Measurements from ENCODE around the gene TSPO.

The TSPO gene

DNA sequence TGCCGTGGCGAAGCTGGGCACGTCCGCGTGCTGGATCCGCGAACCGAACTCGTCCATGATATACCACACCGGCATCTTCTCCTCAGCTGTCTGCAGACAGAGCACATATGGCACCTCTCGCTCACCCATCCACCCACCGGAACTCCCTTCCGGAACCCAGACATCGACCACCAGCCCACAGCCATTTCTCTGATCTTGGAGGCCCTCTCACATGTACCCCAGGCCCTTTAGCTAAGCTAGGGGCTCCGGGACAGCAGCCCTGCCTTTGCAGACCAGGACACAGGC, 28.5 kb downstream of the TSPO start:
- DNase-seq (ENCODE audit: extremely low read depth, low read depth) = no peak
- TF ChIP-seq, protein P1, sequence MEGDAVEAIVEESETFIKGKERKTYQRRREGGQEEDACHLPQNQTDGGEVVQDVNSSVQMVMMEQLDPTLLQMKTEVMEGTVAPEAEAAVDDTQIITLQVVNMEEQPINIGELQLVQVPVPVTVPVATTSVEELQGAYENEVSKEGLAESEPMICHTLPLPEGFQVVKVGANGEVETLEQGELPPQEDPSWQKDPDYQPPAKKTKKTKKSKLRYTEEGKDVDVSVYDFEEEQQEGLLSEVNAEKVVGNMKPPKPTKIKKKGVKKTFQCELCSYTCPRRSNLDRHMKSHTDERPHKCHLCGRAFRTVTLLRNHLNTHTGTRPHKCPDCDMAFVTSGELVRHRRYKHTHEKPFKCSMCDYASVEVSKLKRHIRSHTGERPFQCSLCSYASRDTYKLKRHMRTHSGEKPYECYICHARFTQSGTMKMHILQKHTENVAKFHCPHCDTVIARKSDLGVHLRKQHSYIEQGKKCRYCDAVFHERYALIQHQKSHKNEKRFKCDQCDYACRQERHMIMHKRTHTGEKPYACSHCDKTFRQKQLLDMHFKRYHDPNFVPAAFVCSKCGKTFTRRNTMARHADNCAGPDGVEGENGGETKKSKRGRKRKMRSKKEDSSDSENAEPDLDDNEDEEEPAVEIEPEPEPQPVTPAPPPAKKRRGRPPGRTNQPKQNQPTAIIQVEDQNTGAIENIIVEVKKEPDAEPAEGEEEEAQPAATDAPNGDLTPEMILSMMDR (IDR thresholded peaks at IDR 0.05; ENCODE audit: low read depth, low read length, missing control alignments) = no peak
- H3K4me3 ChIP-seq (replicated peaks; ENCODE audit: low read depth, low read length) = no peak overlapping the region

DNA sequence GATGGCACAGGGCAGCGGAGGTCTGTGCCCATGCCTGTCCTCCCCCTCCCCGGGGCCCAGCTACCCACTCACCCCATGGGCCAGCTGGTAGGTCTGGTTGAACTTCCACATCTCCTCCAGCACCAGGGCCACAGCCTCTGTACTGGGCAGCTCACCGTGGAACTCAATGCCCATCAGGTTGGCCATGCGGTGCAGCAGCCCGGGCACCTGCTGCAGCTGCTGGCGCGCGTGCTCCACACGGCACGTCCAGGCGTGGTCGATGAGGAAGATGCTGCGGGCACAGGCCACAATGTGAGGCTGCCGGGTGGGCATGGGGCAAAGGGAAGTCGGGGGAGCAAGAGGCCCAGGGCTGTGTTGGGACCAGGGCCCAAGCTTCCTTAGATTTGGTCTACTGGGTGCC, 29.3 kb downstream of the TSPO start:
- DNase-seq (ENCODE audit: extremely low read depth, low read depth) = no peak
- TF ChIP-seq, protein P1 (IDR thresholded peaks at IDR 0.05; ENCODE audit: low read depth, low read length, missing control alignments) = no peak

DNA sequence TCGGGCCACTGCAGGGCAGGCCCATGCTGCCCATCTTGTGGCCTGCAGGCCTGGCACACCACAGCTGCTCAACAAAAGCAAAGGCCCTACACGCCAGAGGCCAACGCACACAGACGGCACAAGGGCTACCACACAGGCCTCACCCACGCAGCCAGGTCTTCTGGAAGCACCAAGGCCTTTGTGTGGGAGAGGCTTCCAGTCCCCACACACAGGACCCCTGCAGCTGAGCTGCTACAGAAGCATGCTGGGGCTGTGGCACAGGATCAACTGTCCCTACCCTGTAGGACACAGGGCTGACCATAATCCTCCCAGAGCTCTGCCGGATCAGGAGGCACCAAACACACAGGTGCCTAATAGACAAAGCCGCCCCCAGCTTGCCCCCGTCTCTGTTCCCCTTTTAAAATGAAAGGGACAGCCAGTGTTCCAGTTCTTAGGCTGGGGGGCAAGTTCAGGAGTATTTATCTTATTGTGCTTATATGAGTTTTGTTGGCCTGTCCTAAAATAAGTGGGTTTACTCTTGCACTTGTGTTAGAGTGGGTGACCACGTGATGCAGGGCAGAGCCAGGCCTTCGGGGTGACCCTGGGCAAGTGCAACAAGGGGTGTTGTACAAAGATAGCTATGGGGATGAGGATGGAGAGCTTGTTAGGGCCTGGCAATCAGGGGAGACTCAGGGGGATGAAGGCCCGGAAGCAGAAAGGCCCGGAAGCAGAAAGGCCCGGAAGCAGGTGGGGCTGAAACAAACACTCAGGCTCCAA, 30.1 kb downstream of the TSPO start:
- H3K4me3 ChIP-seq (replicated peaks; ENCODE audit: low read depth, low read length) = no peak overlapping the region
- TF ChIP-seq, protein P1 (IDR thresholded peaks at IDR 0.05; ENCODE audit: low read depth, low read length, missing control alignments) = no peak
- DNase-seq (ENCODE audit: extremely low read depth, low read depth) = no peak

More for the DNA sequence above, 29.3 kb downstream of the TSPO start:
- no peak overlapping the region for H3K4me3 ChIP-seq (replicated peaks; ENCODE audit: low read depth, low read length)

DNA sequence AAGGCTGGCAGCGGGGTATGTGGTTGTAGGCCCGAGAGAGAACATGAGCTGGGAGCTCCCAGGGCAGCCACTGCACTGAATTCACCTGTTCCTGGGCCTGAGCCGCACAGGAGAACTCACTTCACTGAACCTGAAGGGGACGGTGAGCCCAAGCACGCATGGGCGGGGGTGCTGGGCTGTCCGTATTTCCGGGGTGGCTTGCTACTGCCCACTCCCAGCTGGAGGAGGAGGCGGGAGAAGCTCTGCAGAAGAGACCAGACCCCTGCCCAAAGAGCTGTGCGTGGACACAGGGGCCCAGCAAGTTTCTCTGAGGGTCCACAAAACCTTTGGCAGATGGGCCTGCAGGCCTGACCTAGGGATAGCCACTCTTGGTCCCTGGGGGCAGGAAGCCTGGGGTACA, 30.8 kb downstream of the TSPO start:
- DNase-seq (ENCODE audit: extremely low read depth, low read depth) = no peak
- H3K4me3 ChIP-seq (replicated peaks; ENCODE audit: low read depth, low read length) = no peak overlapping the region
- TF ChIP-seq, protein P1 (IDR thresholded peaks at IDR 0.05; ENCODE audit: low read depth, low read length, missing control alignments) = no peak

DNA sequence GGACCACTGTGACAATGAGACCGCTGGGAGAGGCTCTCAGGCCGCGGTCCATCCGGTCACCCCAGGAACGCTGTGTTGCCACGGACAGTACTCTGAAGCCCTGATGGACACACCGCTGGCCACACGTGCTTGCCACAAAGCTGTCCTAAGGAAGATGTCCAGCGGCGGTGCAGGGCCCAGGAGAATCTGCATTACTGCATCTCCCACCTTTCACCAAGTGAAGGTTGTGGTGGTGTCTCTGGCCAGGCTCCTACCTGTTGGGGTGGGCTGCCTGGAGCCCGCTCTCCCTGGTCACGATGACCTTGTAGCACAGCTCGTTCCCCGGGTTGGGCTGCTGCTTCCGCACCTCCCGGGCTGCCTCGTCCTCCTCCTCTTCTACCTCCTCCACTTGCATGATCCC, 31.4 kb downstream of the TSPO start:
- H3K4me3 ChIP-seq (replicated peaks; ENCODE audit: low read depth, low read length) = no peak overlapping the region
- DNase-seq (ENCODE audit: extremely low read depth, low read depth) = no peak
- TF ChIP-seq, protein P1 (IDR thresholded peaks at IDR 0.05; ENCODE audit: low read depth, low read length, missing control alignments) = no peak

DNA sequence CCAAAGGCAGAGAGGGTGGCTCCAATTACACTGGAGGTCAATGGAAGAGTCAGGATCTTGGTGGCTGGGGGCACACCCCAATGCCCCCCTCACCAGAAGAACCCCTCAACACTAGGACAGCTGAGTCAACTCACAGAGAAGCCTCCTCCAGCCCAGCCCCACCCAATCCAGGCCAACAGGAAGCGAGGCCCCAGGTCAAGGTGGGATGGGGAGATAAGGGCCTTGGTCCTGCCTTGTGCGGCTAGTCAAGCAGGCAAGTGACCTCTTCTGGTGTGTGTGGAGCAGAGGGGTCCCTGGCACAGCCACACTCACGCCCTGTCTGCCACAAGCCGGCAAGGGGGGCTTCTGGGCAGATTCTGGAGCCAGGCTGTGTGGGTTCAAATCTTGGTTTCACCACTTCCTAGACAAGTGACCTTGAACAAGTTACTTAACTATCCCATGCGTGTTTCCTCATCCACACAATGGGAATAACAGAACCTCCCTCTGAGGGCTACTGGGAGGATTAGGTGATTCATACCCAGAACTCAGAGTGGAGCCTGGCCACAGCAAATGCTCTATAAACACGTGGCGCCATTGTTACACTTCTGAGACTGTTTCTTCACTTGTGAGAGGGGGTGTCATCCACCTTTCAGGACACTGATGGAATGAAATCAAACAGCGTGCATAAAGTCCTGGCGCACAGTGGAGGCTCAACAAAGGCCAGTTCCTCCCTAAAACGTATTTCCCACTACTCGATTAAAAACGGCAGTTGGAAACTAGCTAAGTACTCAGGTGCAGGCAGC, 32.3 kb downstream of the TSPO start:
- no peak for DNase-seq (ENCODE audit: extremely low read depth, low read depth)
- TF ChIP-seq, protein P1 (IDR thresholded peaks at IDR 0.05; ENCODE audit: low read depth, low read length, missing control alignments) = no peak
- no peak overlapping the region for H3K4me3 ChIP-seq (replicated peaks; ENCODE audit: low read depth, low read length)
